ENCODE results near the gene RFC1.
"Not testable (repeated sequence)": the region's sequence is repeated elsewhere in the genome, so short reads cannot be mapped to it uniquely, and the experiment has no call there.

The RFC1 gene

DNA sequence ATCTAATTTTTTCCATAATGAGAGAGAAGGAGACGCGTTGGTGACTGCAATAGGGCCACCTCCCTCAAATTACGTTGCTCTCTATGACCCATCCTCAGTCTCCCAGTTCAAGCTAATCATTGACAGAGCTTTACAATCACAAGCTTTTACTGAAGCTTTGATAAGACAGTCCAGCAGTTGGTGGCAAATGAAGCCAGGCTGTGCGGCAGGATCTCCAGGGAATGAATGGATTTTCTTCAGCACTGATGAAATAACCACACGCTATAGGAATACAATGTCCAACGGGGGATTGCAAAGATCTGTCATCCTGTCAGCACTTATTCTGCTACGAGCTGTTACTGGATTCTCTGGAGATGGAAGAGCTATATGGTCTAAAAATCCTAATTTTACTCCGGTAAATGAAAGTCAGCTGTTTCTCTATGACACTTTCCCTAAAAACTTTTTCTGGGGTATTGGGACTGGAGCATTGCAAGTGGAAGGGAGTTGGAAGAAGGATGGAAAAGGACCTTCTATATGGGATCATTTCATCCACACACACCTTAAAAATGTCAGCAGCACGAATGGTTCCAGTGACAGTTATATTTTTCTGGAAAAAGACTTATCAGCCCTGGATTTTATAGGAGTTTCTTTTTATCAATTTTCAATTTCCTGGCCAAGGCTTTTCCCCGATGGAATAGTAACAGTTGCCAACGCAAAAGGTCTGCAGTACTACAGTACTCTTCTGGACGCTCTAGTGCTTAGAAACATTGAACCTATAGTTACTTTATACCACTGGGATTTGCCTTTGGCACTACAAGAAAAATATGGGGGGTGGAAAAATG, 40.8 kb upstream of the RFC1 start, which contains the start of gene KLB:
Gene KLB, plus strand, starts transcription at position 168 of the 821 bp plus-strand sequence. Its CDS starts 20 bp downstream, at position 188.
- Histone ChIP-seq H3K27me3 (ENCODE audit: insufficient read depth, poor library complexity, severe bottlenecking) (no peaks in the 10 kb centered on the region), H3K27ac (ENCODE audit: poor library complexity, severe bottlenecking) (no peak within 1 kb of the TSS), H3K36me3 (ENCODE audit: low read depth) (no peaks in the 10 kb centered on the region), H3K4me1 (ENCODE audit: insufficient read depth, poor library complexity, severe bottlenecking) (no peaks in the 10 kb centered on the region), H3K9me3 (ENCODE audit: severe bottlenecking) (no peaks in the 10 kb centered on the region), H3K4me3 (ENCODE audit: severe bottlenecking) (no peak within 1 kb of the TSS)
- ATAC-seq (ENCODE audit: low read depth) (no peak), DNase-seq (ENCODE audit: low spot score) (no peak)
- no peak for TF ChIP-seq CTCF (IDR thresholded peaks at IDR 0.05; ENCODE audit: poor library complexity, severe bottlenecking)

DNA sequence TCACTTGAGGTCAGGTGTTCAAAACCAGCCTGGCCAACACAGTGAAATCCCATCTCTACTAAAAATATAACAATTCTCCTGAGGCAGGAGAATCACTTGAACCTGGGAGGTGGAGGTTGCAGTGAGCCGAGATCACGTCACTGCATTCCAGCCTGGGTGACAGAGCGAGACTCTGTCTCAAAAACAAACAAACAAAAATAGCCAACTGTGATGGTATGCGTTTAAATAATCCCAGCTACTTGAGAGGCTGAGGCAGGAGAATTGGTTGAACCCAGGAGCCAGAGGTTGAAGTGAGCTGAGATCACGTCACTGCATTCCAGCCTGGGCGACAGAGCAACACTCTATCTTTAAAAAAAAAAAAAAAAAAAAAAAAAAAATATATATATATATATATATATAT, 35.5 kb upstream of the RFC1 start:
- not testable (repeated sequence) for H3K4me3 ChIP-seq (ENCODE audit: severe bottlenecking); H3K27ac ChIP-seq (ENCODE audit: poor library complexity, severe bottlenecking); H3K36me3 ChIP-seq (ENCODE audit: low read depth); H3K27me3 ChIP-seq (ENCODE audit: insufficient read depth, poor library complexity, severe bottlenecking); DNase-seq (ENCODE audit: low spot score); H3K4me1 ChIP-seq (ENCODE audit: insufficient read depth, poor library complexity, severe bottlenecking); H3K9me3 ChIP-seq (ENCODE audit: severe bottlenecking); ATAC-seq (ENCODE audit: low read depth)

DNA sequence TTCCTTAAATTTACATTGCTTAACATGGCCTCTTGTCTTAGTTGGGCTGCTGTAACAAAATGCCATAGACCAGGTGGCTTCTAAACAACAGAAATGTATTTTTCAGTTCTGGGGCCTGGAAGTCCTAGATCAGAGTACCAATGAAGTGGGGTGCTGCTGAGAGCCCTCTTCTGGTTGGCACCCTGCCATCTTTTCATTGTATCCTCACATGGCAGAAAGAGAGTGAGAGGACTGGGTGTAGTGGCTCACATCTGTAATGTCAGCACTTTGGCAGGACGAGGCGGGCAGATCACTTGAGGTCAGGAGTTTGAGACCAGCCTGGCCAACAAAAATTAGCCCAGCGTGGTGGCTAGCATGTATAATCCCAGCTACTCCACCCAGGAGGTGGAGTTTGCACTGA, 28.5 kb upstream of the RFC1 start:
- TF ChIP-seq CTCF (IDR thresholded peaks at IDR 0.05; ENCODE audit: poor library complexity, severe bottlenecking): no peak
- H3K4me1 ChIP-seq (ENCODE audit: insufficient read depth, poor library complexity, severe bottlenecking): no peaks in the 10 kb centered on the region
- H3K36me3 ChIP-seq (ENCODE audit: low read depth): no peaks in the 10 kb centered on the region
- no peak overlapping the region for H3K4me3 ChIP-seq (ENCODE audit: severe bottlenecking)
- H3K9me3 ChIP-seq (ENCODE audit: severe bottlenecking): no peaks in the 10 kb centered on the region
- H3K27ac ChIP-seq (ENCODE audit: poor library complexity, severe bottlenecking): no peak overlapping the region
- H3K27me3 ChIP-seq (ENCODE audit: insufficient read depth, poor library complexity, severe bottlenecking): no peaks in the 10 kb centered on the region
- ATAC-seq (ENCODE audit: low read depth) (no peak), DNase-seq (ENCODE audit: low spot score) (no peak)

- DNase-seq (ENCODE audit: low spot score) (no peak), ATAC-seq (ENCODE audit: low read depth) (no peak)
- no peaks in the 10 kb centered on the region for H3K4me1 ChIP-seq (ENCODE audit: insufficient read depth, poor library complexity, severe bottlenecking)
- H3K4me3 ChIP-seq (ENCODE audit: severe bottlenecking): no peak overlapping the region
- H3K27me3 ChIP-seq (ENCODE audit: insufficient read depth, poor library complexity, severe bottlenecking): no peaks in the 10 kb centered on the region
- no peak for TF ChIP-seq CTCF (IDR thresholded peaks at IDR 0.05; ENCODE audit: poor library complexity, severe bottlenecking)
- no peaks in the 10 kb centered on the region for H3K36me3 ChIP-seq (ENCODE audit: low read depth)
- H3K27ac ChIP-seq (ENCODE audit: poor library complexity, severe bottlenecking): no peak overlapping the region
- H3K9me3 ChIP-seq (ENCODE audit: severe bottlenecking): no peaks in the 10 kb centered on the region
Observed at GRCh38 chr4:39390603-39391002, 24.4 kb upstream of the RFC1 start.

- Histone ChIP-seq H3K27ac (ENCODE audit: poor library complexity, severe bottlenecking) (no peak overlapping the region), H3K4me1 (ENCODE audit: insufficient read depth, poor library complexity, severe bottlenecking) (no peaks in the 10 kb centered on the region), H3K36me3 (ENCODE audit: low read depth) (no peaks in the 10 kb centered on the region), H3K9me3 (ENCODE audit: severe bottlenecking) (no peaks in the 10 kb centered on the region), H3K4me3 (ENCODE audit: severe bottlenecking) (no peak overlapping the region), H3K27me3 (ENCODE audit: insufficient read depth, poor library complexity, severe bottlenecking) (no peaks in the 10 kb centered on the region)
- no peak for ATAC-seq (ENCODE audit: low read depth)
- TF ChIP-seq CTCF (IDR thresholded peaks at IDR 0.05; ENCODE audit: poor library complexity, severe bottlenecking): no peak
- DNase-seq (ENCODE audit: low spot score): no peak
Observed at GRCh38 chr4:39384563-39384962, 18.4 kb upstream of the RFC1 start.

Measured in RWPE2 (cell line).